DMS79 (cell line): Measurements from ENCODE around the gene CLIC5.
"Not testable (repeated sequence)": the region's sequence is repeated elsewhere in the genome, so short reads cannot be mapped to it uniquely, and the experiment has no call there.

Source experiments
- DNase-seq: peaks from one replicate; lab custom pipeline; 2025; lab: John Stamatoyannopoulos, UW

Gene CLIC5

GRCh38 chr6:45927421-45928320, 88.0 kb downstream of the CLIC5 start:
- DNase-seq = no peak

- DNase-seq = not testable (repeated sequence)
Measured at GRCh38 chr6:45926423-45926822, 89.2 kb downstream of the CLIC5 start.

DNA sequence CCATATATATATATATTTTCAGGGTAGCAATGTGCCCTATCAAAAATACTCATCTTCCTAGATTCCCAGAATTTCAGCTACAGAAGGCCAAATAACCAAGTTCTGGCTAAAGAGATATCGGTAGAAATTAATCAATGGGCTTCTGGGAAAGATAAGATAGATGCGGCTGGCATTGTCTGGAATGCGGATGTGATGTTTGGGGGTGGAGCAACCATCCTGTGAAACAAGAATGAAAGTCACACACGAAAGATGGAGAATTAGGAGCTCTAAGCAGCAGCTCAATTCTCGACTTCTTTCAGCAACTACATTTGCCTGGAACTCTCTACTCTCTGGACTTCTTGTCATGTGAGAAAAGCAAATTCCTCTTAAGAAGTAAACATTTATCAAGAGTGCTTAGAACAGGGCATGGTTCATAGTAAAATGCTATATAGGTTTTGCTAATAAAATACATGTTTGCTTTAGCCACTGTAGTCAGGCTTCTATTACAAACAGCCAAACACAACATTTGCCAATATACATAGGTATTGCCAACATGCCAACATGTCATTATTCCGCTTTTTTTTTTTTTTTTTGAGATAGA, 90.8 kb downstream of the CLIC5 start:
- DNase-seq = no peak

GRCh38 chr6:45923831-45924391, 91.7 kb downstream of the CLIC5 start:
- DNase-seq = no peak

- DNase-seq = peak; percentile 39
Measured at GRCh38 chr6:45922728-45923351, 92.8 kb downstream of the CLIC5 start.

GRCh38 chr6:45921691-45922281, 93.9 kb downstream of the CLIC5 start:
- DNase-seq = no peak

- no peak for DNase-seq
Measured at GRCh38 chr6:45920819-45921511, 94.7 kb downstream of the CLIC5 start.

- DNase-seq = no peak
Measured at GRCh38 chr6:45917439-45917838, 98.2 kb downstream of the CLIC5 start.

- no peak for DNase-seq
Measured at GRCh38 chr6:45916692-45917091, 99.0 kb downstream of the CLIC5 start.

DNA sequence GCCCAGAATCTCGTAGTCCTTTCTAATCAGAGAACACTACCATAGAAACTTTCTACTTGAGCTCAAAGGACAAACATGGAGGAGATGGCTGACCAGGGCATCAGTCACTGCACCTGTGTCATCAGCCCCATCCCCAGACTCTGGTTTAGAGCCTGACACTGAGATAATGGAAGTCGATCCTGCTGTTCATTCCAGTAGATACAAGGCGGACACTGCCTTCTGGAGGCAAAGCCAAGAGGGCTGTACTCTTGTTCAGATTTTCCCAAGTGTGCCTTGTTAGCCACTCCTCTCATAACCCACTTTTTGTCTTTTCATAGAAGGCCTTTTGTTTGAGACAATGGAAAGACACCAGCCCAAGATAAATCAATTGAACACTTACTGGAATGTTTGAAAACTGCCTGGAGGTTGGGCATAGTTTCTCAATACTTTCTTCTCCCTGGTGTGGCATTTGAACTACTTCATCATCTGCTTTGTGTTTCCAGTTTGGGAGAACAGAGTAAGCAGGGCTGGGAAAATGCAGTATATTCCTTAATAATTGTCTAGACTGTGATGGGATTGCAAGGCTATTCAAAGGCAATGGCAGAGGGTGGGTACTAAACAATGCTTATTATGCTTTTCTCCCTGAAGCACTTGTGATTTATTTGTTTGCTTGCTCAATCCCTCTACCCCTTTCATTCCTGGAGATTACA, 99.7 kb downstream of the CLIC5 start:
- no peak for DNase-seq

DNA sequence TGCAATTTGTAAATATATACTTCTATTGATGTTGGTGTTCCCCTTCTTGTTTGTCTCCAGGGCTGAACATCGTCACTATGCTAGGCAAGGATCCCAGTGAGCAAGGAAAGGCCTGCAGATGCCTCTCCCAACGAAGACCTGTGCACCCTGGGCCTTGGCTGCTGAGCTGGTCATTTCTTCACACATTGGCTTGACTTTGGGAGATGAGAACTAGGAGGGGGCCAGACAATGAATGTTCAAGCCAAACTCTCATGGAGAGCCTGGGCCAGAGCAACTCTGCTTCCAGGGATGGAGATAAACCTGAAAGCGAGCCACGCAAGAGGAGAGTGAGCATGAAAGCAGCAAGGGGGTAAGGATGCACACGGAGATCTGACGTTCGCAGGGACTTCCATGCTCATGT, 104.0 kb downstream of the CLIC5 start:
- DNase-seq = no peak

GRCh38 chr6:45903959-45904358, 111.7 kb downstream of the CLIC5 start:
- DNase-seq = no peak

DNA sequence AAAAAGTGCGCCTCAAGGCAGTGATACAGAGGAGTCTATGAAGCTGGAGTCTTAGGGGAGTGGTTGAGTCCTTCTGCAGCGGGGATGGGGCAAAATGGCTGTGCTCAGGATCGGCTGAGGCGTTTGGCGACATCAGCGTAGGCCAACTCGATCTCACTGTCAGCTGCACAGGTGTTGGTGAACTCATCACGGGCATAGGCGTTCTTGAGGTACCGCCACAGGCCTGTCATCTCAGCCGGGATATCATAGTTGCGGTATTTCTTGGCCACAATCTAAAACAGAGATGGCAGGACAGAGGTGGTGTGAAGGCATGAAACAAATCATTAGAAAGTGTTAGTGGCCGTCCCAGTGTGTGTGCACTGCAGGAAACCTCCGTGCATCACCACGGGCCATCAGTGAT, 112.7 kb downstream of the CLIC5 start:
- DNase-seq = no peak

GRCh38 chr6:45901767-45902650, 113.7 kb downstream of the CLIC5 start:
- DNase-seq = no peak

GRCh38 chr6:45900808-45901752, 114.6 kb downstream of the CLIC5 start:
- DNase-seq = no peak

- DNase-seq = no peak
Measured at GRCh38 chr6:45899683-45899946, 116.0 kb downstream of the CLIC5 start.

- DNase-seq = peak; percentile 14
Measured at GRCh38 chr6:45898941-45899682, 116.5 kb downstream of the CLIC5 start.

GRCh38 chr6:45896783-45897441, 118.7 kb downstream of the CLIC5 start:
- peak; percentile 50 for DNase-seq
